GM21367 (cell line): Measurements from ENCODE around the gene ABCC8.

Experiments used
- ATAC-seq: cut with Tn5 transposase; IDR thresholded peaks from one replicate; pipeline ENCODE4 v1.9.1; 2021; ENCODE audit not compliant: unreplicated experiment

ABCC8 gene

GRCh38 chr11:17476317-17477083 is at the start of gene ABCC8:
Gene ABCC8, minus strand, starts transcription at chr11:17476845. Its CDS starts 69 bp downstream, at chr11:17476776.
- ATAC-seq, result no peak

DNA sequence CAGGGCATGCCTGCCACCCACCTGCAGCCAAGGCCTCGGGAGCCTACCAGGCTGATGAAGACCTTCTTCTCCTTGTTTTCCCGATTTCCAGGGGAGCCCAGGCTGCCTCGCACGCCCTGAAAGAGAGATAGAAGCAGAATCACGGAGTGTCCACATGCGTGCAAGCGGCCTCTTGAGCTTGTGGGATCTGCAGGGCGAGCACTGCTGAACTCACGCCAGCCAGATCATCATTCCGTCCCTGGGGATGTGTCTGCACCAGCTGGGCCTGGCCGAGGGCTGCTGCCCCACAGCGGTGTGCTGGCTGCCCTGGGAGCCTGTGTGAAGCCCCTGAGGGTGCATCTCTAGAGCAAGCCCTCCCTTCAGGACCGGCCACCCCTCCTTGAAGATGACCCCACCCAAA is 49.7 kb upstream of the ABCC8 start:
- no peak for ATAC-seq

DNA sequence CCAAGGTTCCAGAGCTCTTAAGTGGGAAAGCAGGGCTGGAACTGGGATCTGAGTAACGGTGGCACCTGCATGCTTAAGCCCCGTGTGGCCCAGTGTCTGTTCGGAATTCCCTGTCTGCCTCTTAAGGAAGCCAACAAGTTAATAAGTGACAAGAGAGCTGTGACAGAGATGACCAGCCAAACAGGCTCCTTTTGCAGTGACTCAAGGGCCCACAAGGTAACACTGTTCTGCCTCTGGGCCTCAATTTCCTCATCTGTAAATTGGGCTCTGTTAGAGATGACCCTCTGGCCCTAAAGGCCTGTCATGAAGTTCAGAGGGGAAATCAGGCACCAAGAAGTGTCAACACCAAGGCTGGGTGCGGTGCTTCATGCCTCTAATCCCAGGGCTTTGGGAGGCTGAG is 48.9 kb upstream of the ABCC8 start:
- no peak for ATAC-seq

DNA sequence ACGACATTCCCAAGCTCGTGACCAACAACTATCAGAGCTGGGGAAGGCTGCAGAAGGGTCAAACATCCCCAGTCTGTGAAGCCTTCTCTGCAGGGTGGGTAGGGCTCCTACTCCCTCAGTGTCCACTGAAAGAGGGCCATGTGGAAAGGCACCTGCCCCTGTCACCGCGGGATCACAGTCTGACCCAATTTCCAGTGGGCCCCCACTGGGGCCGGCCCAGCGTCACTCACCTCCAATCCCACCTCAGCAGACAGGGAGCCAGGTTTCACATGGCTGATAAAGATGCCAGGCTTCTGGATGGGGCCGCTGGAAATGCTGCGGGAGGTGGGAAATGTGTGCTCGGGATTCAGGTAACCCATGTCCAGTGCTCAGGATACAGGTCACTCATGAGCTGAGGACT is 47.6 kb upstream of the ABCC8 start:
- ATAC-seq, result no peak

GRCh38 chr11:17522655-17523054 is 46.0 kb upstream of the ABCC8 start:
- ATAC-seq, result no peak

GRCh38 chr11:17521106-17521900 is 44.7 kb upstream of the ABCC8 start:
- no peak for ATAC-seq

DNA sequence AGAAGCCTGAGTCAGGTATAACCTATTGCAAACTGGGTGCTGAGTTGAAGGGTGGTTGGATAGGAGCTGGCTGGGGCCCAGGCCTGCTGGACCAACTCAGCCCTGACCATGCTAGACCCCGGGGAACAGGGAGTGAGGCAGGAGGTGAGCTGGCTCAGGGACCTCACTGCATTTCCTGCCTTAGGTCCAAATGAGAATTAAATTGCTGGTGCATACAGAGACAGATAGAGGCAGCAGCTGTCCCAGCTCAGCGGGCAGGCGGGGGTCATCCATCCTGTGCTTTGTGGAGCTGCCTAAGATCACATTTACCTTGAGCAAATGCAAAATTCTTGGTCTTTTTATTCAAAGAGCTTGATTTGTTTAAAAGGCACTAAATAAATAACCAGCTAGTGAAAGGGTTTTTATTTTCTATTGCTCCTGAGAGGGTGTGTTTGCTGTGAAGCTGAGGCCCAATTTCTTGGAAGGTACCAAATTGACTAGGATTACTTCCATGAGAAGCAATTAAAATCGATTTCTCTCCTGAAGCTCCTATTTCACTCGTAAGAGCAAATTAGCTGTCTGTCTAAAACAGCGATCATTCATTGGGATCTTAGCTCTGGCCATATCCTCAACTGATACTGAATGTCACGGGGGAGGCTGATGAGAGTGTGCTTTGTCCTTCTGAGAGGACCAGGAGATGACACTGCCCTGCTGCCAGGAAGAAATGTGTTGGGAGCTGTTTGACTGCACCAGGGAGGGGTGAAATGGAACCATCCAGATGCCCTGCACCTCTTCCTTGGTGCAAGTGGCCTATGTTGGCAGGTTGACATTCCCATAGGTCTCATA is 42.6 kb upstream of the ABCC8 start:
- ATAC-seq, result no peak

DNA sequence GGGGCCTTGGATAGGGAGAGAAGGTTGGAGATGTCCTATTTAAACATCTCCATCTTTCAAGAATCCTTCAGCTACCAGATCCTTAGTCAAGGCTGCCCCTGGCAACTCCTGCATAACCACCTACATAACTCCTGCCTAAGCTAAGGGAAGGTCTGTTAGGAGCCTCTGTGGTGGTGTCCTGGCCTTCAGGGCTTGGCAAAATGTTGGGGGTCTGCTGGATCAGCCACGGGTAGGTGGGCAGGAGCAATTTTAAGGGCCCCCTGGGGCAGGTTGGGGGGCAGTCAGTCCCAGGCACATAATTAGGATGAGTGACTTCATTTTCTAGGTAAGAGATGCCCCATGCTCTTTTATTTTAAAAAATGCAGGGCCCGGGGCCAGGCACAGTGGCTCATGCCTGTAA is 41.7 kb upstream of the ABCC8 start:
- no peak for ATAC-seq

DNA sequence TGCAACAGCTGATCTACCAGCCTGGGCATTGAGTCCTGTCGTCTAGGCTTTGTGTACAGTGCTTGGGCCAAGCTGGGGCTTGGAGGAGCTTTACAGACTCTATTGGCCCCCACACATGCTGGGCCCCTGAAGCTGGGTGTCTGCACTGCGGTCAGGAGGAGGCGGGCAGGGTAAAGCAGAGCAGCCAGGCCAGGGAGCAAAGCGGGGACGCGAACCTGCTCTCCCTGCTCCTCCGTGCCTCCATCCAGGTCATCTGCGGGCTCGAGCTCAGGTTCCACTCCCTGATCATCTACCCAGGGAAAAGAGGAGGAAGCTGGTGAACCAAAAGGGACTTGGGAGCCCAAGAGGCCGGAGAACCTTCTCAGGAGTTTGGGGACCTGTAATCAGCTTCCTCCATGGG is 40.5 kb upstream of the ABCC8 start:
- no peak for ATAC-seq

DNA sequence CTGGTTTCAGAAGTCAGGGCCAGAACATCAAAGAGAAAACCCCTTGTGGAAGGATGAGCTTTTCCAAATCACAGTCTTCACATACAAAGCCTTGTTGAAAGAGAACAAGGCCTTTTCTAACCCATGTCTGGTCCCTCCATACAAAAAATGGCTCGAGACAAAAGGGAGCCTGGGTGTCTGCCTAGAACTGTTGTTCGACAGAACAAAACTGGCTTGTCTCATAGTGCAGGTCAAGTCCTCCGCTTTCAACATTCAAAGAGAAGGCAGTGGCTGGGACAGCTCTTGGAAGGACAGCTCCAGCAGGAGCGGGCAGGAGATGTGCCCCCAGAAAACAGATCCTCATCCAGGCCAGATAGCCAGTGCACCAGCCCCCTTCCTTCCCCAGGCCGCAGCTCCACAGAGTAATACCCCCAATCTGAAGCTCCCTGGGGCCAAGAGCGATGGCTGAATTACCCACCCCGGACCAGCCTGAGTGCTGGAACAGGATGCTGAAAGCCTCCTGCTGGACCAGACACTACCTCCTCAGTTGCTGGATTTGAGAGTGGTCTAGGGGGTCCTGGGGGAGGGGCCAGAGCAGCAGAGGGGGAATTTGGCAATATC is 40.0 kb upstream of the ABCC8 start:
- no peak for ATAC-seq

- no peak for ATAC-seq
Measured at GRCh38 chr11:17515443-17516176, 39.0 kb upstream of the ABCC8 start.

- ATAC-seq, result no peak
Measured at GRCh38 chr11:17514476-17514875, 37.8 kb upstream of the ABCC8 start.

DNA sequence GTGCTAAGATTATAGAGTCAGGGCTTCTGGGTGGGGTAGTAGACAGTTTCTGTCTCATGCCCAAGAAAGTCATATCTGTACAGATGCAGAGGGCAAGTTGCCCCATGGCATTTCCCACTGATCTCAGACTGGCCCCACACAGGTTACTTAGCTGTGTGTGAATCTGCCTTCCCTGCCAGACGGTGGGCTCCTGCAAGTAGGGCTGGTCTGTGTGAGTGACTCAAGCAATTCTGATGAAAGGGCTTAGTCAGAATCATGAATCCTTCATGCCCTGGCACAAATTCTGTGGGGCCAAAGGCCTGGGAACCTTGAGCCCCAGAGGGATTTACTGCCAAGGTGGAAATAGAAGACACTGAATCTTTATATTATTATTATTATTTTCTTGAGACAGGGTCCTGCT is 37.2 kb upstream of the ABCC8 start:
- no peak for ATAC-seq

GRCh38 chr11:17512101-17512500 is 35.5 kb upstream of the ABCC8 start:
- no peak for ATAC-seq

DNA sequence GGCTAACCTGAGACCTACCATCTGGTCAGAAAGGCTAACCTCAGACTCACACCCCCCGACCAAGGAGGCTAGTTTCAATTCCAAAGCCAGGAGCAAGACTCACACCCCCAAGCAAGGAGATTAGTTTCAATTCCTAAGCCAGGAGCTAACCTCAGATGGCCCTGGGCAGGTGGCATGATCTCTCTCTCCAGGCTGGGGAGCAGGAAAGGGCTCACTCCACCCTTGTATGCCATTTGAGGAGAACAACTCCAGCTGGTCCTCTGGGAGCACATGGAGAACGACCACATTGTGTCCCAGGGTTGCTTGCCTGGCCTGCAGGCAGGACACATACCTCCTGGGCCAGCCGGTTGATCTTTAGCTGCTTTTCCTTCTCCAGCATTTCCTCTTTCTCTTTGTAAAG is 34.9 kb upstream of the ABCC8 start:
- ATAC-seq, result no peak

DNA sequence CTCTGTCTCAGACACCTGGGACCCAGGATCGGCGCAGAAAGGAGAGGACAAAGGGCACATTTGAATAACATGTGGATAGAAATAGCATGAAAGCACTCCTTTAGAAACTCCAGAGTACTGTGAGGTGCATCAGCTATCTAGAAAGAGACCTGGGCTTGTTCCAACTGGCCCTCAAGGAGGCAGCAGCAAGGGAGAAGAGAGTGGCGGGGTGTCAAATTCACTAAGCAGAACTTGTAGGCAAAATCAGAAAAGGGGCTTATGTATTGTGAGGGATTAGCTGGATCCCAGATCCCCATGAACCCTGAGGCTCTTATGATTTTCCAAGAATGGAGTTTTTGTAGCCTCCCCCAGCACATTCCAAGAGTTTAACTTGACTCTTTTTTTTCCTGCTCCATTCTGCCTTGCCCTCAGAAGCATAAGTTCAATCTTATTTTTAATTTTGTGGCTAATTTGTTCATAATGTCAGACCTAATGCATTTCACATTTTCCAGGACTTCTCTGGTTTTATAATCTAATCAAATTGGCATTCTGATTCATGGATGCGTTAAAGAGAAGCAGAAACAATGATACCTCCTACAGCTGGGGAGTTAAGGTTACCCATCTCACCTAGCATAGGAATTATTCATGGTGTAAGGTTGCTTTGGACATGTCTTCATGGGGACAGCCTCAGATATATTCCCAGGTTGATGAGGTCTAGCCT is 34.0 kb upstream of the ABCC8 start:
- ATAC-seq, result no peak

GRCh38 chr11:17508791-17509190 is 32.1 kb upstream of the ABCC8 start:
- no peak for ATAC-seq

DNA sequence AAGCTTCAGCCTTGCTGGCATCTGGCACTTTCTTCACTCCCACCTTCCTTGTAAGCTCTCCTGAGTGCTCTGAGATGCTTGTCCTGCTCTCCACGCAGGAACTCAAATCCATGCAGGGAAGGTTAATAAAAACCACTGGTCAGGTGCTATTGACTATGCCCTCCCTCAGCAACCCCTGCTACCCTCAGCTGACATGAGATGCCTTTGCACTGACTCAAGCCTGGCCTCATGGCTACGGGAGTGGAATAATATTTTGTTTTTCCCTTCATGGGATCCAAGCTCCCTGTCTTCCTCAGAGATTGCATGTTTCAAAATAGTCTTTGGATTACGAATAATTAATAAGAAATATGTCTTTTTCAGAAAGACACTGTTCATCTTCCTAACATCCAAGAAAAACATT is 31.7 kb upstream of the ABCC8 start:
- no peak for ATAC-seq

GRCh38 chr11:17507773-17508172 is 31.1 kb upstream of the ABCC8 start:
- no peak for ATAC-seq

DNA sequence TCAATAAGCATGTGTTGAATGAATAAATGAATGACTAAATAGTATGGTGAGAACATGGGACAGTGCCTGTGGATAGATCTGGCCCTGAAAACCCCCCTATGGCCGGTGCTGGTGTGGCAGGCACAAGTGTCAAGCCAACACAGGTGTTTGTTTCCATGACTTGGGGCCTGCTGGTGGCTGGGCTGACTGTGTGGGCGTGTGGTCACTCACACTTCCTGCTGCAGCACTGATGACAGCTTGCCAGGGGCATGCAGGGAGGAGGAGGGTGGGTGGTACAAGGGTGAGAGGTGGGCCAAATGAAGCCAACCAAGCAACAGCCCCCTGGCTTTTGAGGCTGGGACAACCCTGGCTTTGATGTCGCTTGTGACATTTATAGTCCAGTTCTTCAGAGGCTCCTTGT is 30.3 kb upstream of the ABCC8 start:
- ATAC-seq, result no peak
